BLaER1 treated with 17β-estradiol and CSF1 and Interleukin-3, amounts not matched to agents 10 nM and 100 nM (cell line): ENCODE measurements around the gene AP4S1.

Experiments
- H3K27ac ChIP-seq, 11 experiments: shearing (Covaris generic); formaldehyde crosslinking; 2 replicates each; pipeline ENCODE4 v1.8.1; 2022
- H3K27me3 ChIP-seq, 11 experiments: shearing (Covaris generic); formaldehyde crosslinking; 2 replicates each; pipeline ENCODE4 v1.8.1; 2022
- H3K36me3 ChIP-seq, 11 experiments: shearing (Covaris generic); formaldehyde crosslinking; 2 replicates each; pipeline ENCODE4 v1.8.1; 2022
- H3K4me1 ChIP-seq, 10 experiments: shearing (Covaris generic); formaldehyde crosslinking; 2 replicates each; pipeline ENCODE4 v1.8.1; 2022
- H3K4me2 ChIP-seq, 11 experiments: shearing (Covaris generic); formaldehyde crosslinking; 2 replicates each; pipeline ENCODE4 v1.8.1; 2022
- H3K4me3 ChIP-seq, 10 experiments: shearing (Covaris generic); formaldehyde crosslinking; 2 replicates each; pipeline ENCODE4 v1.8.1; 2022
- H3K9ac ChIP-seq, 11 experiments: shearing (Covaris generic); formaldehyde crosslinking; 2 replicates each; pipeline ENCODE4 v1.8.1; 2022
- H3K9me3 ChIP-seq, 11 experiments: shearing (Covaris generic); formaldehyde crosslinking; replicated peaks in 1 of 11; 2 replicates each; pipeline ENCODE4 v1.8.1; 2022
- H4K20me1 ChIP-seq, 11 experiments: shearing (Covaris generic); formaldehyde crosslinking; 2 replicates each; pipeline ENCODE4 v1.8.1; 2022
- Cebpa-rat ChIP-seq, 11 experiments: shearing (Covaris generic); IDR thresholded peaks; 2 replicates each; pipeline ENCODE4 v1.8.1; 2022

Gene AP4S1

GRCh38 chr14:31013841-31014240 is 11.6 kb upstream of the AP4S1 start:
- Histone ChIP-seq H3K36me3 (peaks cover 31 to 57% (median 46%) of the 10 kb centered on the region in 11 experiments), H3K4me1 (no peaks in the 10 kb centered on the region), H3K9me3 (0 out of 22 replicates have a peak, but pooled peaks cover 0 to 5% (median 0%) of the 10 kb centered on the region in 11 experiments), H3K27ac (no peak overlapping the region), H3K9ac (no peak overlapping the region), H3K4me2 (no peak overlapping the region), H3K4me3 (no peak overlapping the region), H4K20me1 (peaks cover 73 to 98% (median 84%) of the 10 kb centered on the region in 11 experiments; a peak in 21 of 22 replicates), H3K27me3 (no peaks in the 10 kb centered on the region)
- TF ChIP-seq Cebpa-rat (IDR thresholded peaks at IDR 0.05): no peak

- Histone ChIP-seq H3K4me1 (peaks cover 0 to 2% (median 1%) of the 10 kb centered on the region in 10 experiments; a peak in 6 of 20 replicates), H3K4me3 (no peak overlapping the region), H3K36me3 (peaks cover 36 to 79% (median 58%) of the 10 kb centered on the region in 11 experiments), H4K20me1 (peaks cover 56 to 100% (median 88%) of the 10 kb centered on the region in 11 experiments; a peak in 20 of 22 replicates), H3K27me3 (no peaks in the 10 kb centered on the region), H3K4me2 (no peak overlapping the region), H3K9me3 (0 out of 22 replicates have a peak, but pooled peaks cover 0 to 5% (median 0%) of the 10 kb centered on the region in 11 experiments), H3K27ac (no peak overlapping the region), H3K9ac (no peak overlapping the region)
- no peak for TF ChIP-seq Cebpa-rat (IDR thresholded peaks at IDR 0.05)
Observed at GRCh38 chr14:31018057-31018645, 7.3 kb upstream of the AP4S1 start.

GRCh38 chr14:31020834-31021575 is 4.4 kb upstream of the AP4S1 start:
- Histone ChIP-seq H4K20me1 (peaks cover 43 to 89% (median 79%) of the 10 kb centered on the region in 11 experiments; a peak in 20 of 22 replicates), H3K9me3 (0 out of 22 replicates have a peak, but pooled peaks cover 0 to 5% (median 0%) of the 10 kb centered on the region in 11 experiments)
- TF ChIP-seq Cebpa-rat (IDR thresholded peaks at IDR 0.05): no peak

GRCh38 chr14:31021576-31021949 is 3.9 kb upstream of the AP4S1 start:
- H3K9me3 ChIP-seq: 0 out of 22 replicates have a peak, but pooled peaks cover 0 to 5% (median 0%) of the 10 kb centered on the region in 11 experiments
- no peak overlapping the region for H3K27ac ChIP-seq
- peaks cover 4 to 19% (median 17%) of the 10 kb centered on the region in 10 experiments; a peak in 16 of 20 replicates for H3K4me1 ChIP-seq
- peaks cover 40 to 83% (median 74%) of the 10 kb centered on the region in 11 experiments; a peak in 20 of 22 replicates for H4K20me1 ChIP-seq
- H3K4me2 ChIP-seq: no peak overlapping the region
- TF ChIP-seq Cebpa-rat (IDR thresholded peaks at IDR 0.05): no peak
- no peaks in the 10 kb centered on the region for H3K27me3 ChIP-seq
- H3K9ac ChIP-seq: no peak overlapping the region
- H3K36me3 ChIP-seq: peaks cover 33 to 63% (median 51%) of the 10 kb centered on the region in 11 experiments
- no peak overlapping the region for H3K4me3 ChIP-seq

More at GRCh38 chr14:31020834-31021575, 4.4 kb upstream of the AP4S1 start:
- Histone ChIP-seq H3K27ac (no peak overlapping the region), H3K4me2 (no peak overlapping the region), H3K4me1 (peaks cover 4 to 19% (median 17%) of the 10 kb centered on the region in 10 experiments; a peak in 16 of 20 replicates), H3K36me3 (peaks cover 33 to 64% (median 51%) of the 10 kb centered on the region in 11 experiments), H3K9ac (no peak overlapping the region), H3K27me3 (no peaks in the 10 kb centered on the region), H3K4me3 (no peak overlapping the region)

- H3K4me3 ChIP-seq: no peak overlapping the region
- no peaks in the 10 kb centered on the region for H3K27me3 ChIP-seq
- 0 out of 22 replicates have a peak, but pooled peaks cover 0 to 5% (median 0%) of the 10 kb centered on the region in 11 experiments for H3K9me3 ChIP-seq
- no peak overlapping the region for H3K4me2 ChIP-seq
- H3K27ac ChIP-seq: no peak overlapping the region
- peaks cover 6 to 23% (median 20%) of the 10 kb centered on the region in 10 experiments for H3K4me1 ChIP-seq
- H3K36me3 ChIP-seq: peaks cover 33 to 59% (median 49%) of the 10 kb centered on the region in 11 experiments
- no peak overlapping the region for H3K9ac ChIP-seq
- TF ChIP-seq Cebpa-rat (IDR thresholded peaks at IDR 0.05): no peak
- H4K20me1 ChIP-seq: peaks cover 32 to 75% (median 66%) of the 10 kb centered on the region in 11 experiments; a peak in 20 of 22 replicates
Observed at GRCh38 chr14:31022386-31022785, 3.1 kb upstream of the AP4S1 start.

GRCh38 chr14:31024010-31024480 is 1.4 kb upstream of the AP4S1 start:
- Histone ChIP-seq H3K27ac (peak overlapping the region in 1 of 11 experiments; percentile 97; a peak in 3 of 22 replicates), H4K20me1 (peaks cover 16 to 58% (median 49%) of the 10 kb centered on the region in 11 experiments; a peak in 19 of 22 replicates), H3K4me1 (peaks cover 8 to 31% (median 29%) of the 10 kb centered on the region in 10 experiments), H3K9me3 (0 out of 22 replicates have a peak, but pooled peaks cover 0 to 5% (median 0%) of the 10 kb centered on the region in 11 experiments), H3K36me3 (peaks cover 22 to 42% (median 33%) of the 10 kb centered on the region in 11 experiments), H3K4me3 (peak overlapping the region; percentile 86 to 100 (median 99); a peak in 16 of 20 replicates), H3K27me3 (no peaks in the 10 kb centered on the region), H3K4me2 (peak overlapping the region; percentile 73 to 97 (median 90)), H3K9ac (peak overlapping the region; percentile 12 to 100 (median 99); a peak in 17 of 22 replicates)
- TF ChIP-seq Cebpa-rat (IDR thresholded peaks at IDR 0.05): no peak

GRCh38 chr14:31024577-31025366 is 677 bp upstream of the AP4S1 start:
- H3K4me1 ChIP-seq: peaks cover 8 to 31% (median 29%) of the 10 kb centered on the region in 10 experiments

GRCh38 chr14:31026077-31026449 is 614 bp downstream of the AP4S1 start, which contains the start of gene STRN3:
STRN3 (minus strand) TSS chr14:31026379; CDS start chr14:31026185, 194 bp downstream.
- no peaks in the 10 kb centered on the region for H3K27me3 ChIP-seq
- peaks cover 3 to 38% (median 30%) of the 10 kb centered on the region in 11 experiments; a peak in 17 of 22 replicates for H4K20me1 ChIP-seq
- peak within 1 kb of the TSS; percentile 86 to 100 (median 99) for H3K4me3 ChIP-seq
- H3K27ac ChIP-seq: peak within 1 kb of the TSS; percentile 97 to 100 (median 99)
- 0 out of 22 replicates have a peak, but pooled peaks cover 0 to 5% (median 0%) of the 10 kb centered on the region in 11 experiments for H3K9me3 ChIP-seq
- peak within 1 kb of the TSS; percentile 81 to 97 (median 90) for H3K4me2 ChIP-seq
- H3K4me1 ChIP-seq: peaks cover 8 to 31% (median 29%) of the 10 kb centered on the region in 10 experiments
- H3K9ac ChIP-seq: peak within 1 kb of the TSS; percentile 99 to 100 (median 99)
- peaks cover 15 to 22% (median 18%) of the 10 kb centered on the region in 11 experiments; a peak in 21 of 22 replicates for H3K36me3 ChIP-seq
- TF ChIP-seq Cebpa-rat (IDR thresholded peaks at IDR 0.05): no peak

More at GRCh38 chr14:31024577-31025366, 677 bp upstream of the AP4S1 start:
- Histone ChIP-seq H3K4me2 (peak overlapping the region; percentile 73 to 97 (median 90)), H3K4me3 (peak overlapping the region; percentile 86 to 100 (median 99)), H3K36me3 (peaks cover 22 to 35% (median 31%) of the 10 kb centered on the region in 11 experiments), H3K9me3 (0 out of 22 replicates have a peak, but pooled peaks cover 0 to 5% (median 0%) of the 10 kb centered on the region in 11 experiments), H3K27me3 (no peaks in the 10 kb centered on the region), H4K20me1 (peaks cover 15 to 51% (median 42%) of the 10 kb centered on the region in 11 experiments; a peak in 18 of 22 replicates), H3K9ac (peak overlapping the region; percentile 99 to 100 (median 99)), H3K27ac (peak overlapping the region; percentile 97 to 100 (median 99))
- TF ChIP-seq Cebpa-rat (IDR thresholded peaks at IDR 0.05): no peak
